T1000 (cell line): ENCODE measurements around the gene EIF1AX.
"Not testable (repeated sequence)": the region's sequence is repeated elsewhere in the genome, so short reads cannot be mapped to it uniquely, and the experiment has no call there.

Experiments used
- DNase-seq: peaks from one replicate; lab custom pipeline; 2025; ENCODE audit warnings: mixed read lengths; lab: John Stamatoyannopoulos, UW

Gene EIF1AX

GRCh38 chrX:20141281-20142220, at the start of gene EIF1AX:
TSS of gene EIF1AX (minus strand) at chrX:20141838. CDS start at chrX:20141640, 198 bp downstream.
- peak; percentile 82 for DNase-seq

GRCh38 chrX:20189171-20189570, 47.5 kb upstream of the EIF1AX start:
- DNase-seq: no peak

- DNase-seq: no peak
These were observed 40.1 kb upstream of the EIF1AX start for GRCh38 chrX:20181598-20182329.

- DNase-seq: no peak
These were observed 35.5 kb upstream of the EIF1AX start for GRCh38 chrX:20177093-20177492.

GRCh38 chrX:20173856-20174255, 32.2 kb upstream of the EIF1AX start:
- no peak for DNase-seq

GRCh38 chrX:20173313-20173712, 31.7 kb upstream of the EIF1AX start:
- DNase-seq: no peak

DNA sequence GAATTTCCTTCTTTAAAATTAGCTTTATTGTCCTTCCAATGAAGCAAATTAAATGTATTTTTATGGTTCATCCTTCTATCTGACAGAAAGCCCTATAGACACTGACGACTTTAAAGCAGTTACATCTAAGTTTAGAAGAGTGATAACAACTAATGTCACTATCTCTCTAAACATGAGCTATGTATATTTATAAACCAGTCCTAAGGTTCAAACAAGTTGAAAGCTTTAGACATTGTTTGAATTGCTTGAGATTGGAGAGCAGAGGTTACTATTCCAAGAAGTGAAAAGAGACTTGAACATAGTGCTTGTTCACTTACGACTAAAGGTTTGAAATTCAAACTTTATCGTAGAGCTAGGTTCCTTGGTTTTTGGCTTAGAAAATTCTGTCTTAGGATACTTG, 30.2 kb upstream of the EIF1AX start:
- no peak for DNase-seq

DNA sequence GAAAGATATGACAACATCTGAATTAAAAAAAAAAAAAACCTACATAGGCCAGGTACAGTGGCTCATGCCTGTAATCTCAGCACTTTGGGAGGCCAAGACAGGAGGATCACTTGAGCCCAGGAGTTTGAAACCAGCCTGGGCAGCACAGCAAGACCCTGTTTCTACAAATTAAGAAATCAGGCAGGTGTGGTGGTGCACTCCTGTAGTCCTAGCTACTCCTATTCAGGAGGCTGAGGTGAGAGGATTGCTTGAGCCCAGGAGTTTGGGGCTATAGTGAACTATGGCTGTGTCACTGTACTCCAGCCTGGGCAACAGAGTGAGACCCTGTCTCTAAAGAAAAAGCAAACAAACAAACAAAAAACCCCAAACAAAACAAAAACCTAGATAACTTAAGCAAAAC, 20.9 kb upstream of the EIF1AX start:
- not testable (repeated sequence) for DNase-seq

DNA sequence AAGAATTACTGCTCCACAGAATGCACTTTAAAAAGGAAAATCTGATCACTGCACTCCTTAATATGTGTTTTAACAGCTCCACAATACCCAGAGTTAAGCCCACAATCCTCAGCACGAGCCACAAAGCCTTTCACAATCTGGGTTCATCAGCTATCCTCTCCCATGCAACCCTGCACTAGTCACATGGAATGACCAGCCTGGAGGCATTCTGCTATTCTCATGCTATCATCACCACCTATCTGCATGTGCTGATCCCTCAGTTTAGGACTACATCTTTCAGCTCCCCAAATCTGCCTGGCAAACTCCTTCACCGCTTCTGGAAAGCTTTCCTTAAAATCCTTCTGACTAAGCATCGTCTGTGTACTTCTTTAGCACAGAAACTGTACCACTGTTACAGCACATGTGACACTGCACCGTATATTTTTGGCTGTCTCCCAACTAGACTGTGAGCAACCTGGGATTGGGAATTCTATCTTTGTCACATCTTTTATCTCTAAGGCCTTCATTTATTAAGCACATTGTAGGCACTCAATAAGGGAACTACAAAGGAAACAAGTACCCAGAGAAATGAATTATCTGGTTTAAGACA, 18.3 kb upstream of the EIF1AX start:
- DNase-seq: no peak

- DNase-seq: no peak
These were observed 10.1 kb upstream of the EIF1AX start for GRCh38 chrX:20151689-20152088.

DNA sequence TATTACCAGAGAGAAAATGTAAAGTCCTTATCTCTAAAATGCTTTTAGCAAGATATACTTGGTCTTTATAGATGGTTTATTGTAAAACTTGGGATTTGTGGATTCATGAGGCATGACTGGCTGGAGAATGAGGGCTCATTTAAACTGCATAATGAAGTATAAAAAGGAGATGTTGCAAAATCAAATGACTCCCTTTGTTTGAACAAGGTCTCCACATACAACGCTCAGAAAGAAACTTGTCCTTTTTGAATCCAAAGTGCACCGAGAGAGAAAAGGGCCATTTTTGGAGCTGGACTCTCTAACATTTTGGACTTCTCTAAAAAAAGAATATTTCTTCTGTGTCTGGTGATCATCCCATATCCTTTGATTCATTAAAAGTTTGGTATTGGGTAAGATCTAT, 7.7 kb upstream of the EIF1AX start:
- no peak for DNase-seq

GRCh38 chrX:20147561-20147960, 5.9 kb upstream of the EIF1AX start:
- no peak for DNase-seq

- DNase-seq: no peak
These were observed 2.9 kb upstream of the EIF1AX start for GRCh38 chrX:20144491-20144890.

- no peak for DNase-seq
These were observed 1.9 kb upstream of the EIF1AX start for GRCh38 chrX:20143561-20143960.

DNA sequence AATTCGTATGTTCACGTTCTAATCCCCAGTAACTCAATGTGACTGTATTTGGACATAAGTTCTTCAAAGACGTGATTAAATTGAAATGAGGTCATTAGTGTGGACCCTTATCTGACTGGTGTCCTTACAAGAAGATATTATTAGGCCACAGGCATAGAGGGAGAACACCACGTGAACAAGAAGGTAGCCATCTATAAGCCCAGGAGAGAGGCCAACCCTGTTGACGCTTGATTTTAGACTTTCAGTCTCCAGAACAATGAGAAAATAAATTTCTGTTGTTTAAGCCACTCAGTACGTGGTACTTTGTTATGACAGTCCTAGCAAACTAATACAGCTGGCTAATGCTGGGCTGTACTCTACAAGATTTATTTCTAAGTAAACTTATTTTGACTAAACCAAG, 1.5 kb upstream of the EIF1AX start:
- DNase-seq: no peak

DNA sequence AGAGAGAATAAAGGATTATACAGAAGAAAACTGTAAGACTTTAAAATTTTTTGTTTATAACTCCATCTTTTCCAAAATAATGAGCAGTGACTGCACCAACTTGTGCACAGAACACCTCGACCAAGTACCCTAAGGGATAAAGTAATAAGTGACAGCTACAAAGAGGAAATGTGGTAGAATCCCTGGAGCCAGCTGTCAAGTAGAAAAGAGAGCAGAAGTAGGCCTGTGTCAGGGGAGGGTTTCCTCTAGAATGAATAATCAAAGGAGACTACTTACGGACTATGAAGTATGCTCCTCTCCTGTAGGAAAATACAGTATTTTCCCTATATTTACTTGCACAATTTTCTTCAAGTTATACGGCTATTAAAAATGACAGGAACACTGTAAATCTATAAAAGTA, 1.2 kb downstream of the EIF1AX start:
- DNase-seq: no peak

DNA sequence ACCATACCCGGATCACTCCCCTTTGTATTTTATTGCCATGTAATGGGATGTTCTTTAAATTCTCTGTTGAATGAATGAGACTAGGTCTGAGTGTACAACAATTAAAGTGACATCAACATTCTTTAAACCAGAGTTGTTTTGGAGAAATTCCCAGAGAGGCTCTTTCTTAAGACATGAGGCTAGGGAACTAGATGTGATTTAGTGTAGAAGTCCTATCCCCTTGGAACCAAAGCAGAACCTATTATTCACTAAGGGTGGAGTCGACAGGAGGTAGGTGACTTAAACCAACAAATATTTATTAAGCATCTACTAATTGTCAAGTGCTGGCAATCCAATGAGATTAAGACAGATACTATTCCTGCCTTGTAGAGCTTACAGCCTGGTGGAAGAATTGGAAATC, 1.7 kb downstream of the EIF1AX start:
- no peak for DNase-seq

- DNase-seq: no peak
These were observed 5.7 kb downstream of the EIF1AX start for GRCh38 chrX:20135944-20136343.

GRCh38 chrX:20132666-20133065, 9.0 kb downstream of the EIF1AX start:
- DNase-seq: no peak

- no peak for DNase-seq
These were observed 11.3 kb downstream of the EIF1AX start for GRCh38 chrX:20130357-20130756.

- no peak for DNase-seq
These were observed 12.1 kb downstream of the EIF1AX start for GRCh38 chrX:20129547-20129946.

GRCh38 chrX:20128670-20129069, 13.0 kb downstream of the EIF1AX start:
- DNase-seq: no peak

DNA sequence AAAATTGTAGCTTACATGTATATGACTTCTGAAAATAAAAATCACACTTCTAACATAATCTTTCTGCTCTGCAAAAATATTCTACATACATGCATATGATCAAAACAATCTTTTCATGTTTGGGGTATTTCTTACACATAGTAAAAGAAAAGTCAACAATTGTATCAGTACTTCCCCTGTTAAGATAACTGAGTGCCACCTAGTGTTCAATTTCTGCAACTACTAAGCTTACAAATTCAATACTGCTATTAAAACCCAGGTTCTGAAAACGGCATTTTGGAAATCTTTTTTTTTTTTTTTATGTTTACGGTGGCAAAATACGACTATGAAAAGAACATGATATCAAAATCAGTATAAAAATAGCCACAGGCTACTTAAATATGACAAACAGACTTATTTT, 14.2 kb downstream of the EIF1AX start:
- not testable (repeated sequence) for DNase-seq
